ENCODE results near the gene FBXO47.

Gene FBXO47

GRCh38 chr17:38982858-38983746 lies 15.9 kb upstream of the FBXO47 start:
- no peaks in the 10 kb centered on the region for H3K9me3 ChIP-seq (ENCODE audit: control insufficient read depth, insufficient read depth, low read length)
- no peaks in the 10 kb centered on the region for H4K20me1 ChIP-seq (ENCODE audit: control insufficient read depth, insufficient read depth, low read depth, low read length)
- no peak overlapping the region for H3K4me2 ChIP-seq (ENCODE audit: low read length)
- peaks cover 4% of the 10 kb centered on the region for H3F3A ChIP-seq (ENCODE audit: control insufficient read depth, insufficient read depth)
- H3K4me1 ChIP-seq (ENCODE audit: control insufficient read depth, low read length): no peaks in the 10 kb centered on the region
- TF ChIP-seq CTCF (IDR thresholded peaks at IDR 0.05; ENCODE audit: low read depth, low read length, poor library complexity, severe bottlenecking): peak; percentile 85
- no peak for TF ChIP-seq EZH2phosphoT487 (IDR thresholded peaks at IDR 0.05; ENCODE audit: borderline replicate concordance, low read length)
- H3K27me3 ChIP-seq (ENCODE audit: control insufficient read depth, low read length): 0 out of 2 replicates have a peak, but pooled peaks cover 4% of the 10 kb centered on the region
- H3K4me3 ChIP-seq (ENCODE audit: low read length): no peak overlapping the region
- H3K27ac ChIP-seq (ENCODE audit: low read depth, low read length): no peak overlapping the region
- H3K79me2 ChIP-seq (ENCODE audit: control insufficient read depth, low read length): no peaks in the 10 kb centered on the region
- no peaks in the 10 kb centered on the region for H3K36me3 ChIP-seq (ENCODE audit: control insufficient read depth, low read length)
- no peaks in the 10 kb centered on the region for H3K9me2 ChIP-seq (replicated peaks; ENCODE audit: control insufficient read depth, low read length)

- H3K9me3 ChIP-seq (ENCODE audit: control insufficient read depth, insufficient read depth, low read length): no peaks in the 10 kb centered on the region
- H3K4me3 ChIP-seq (ENCODE audit: low read length): no peak overlapping the region
- no peaks in the 10 kb centered on the region for H3K4me1 ChIP-seq (ENCODE audit: control insufficient read depth, low read length)
- no peaks in the 10 kb centered on the region for H4K20me1 ChIP-seq (ENCODE audit: control insufficient read depth, insufficient read depth, low read depth, low read length)
- no peak overlapping the region for H3K27ac ChIP-seq (ENCODE audit: low read depth, low read length)
- TF ChIP-seq EZH2phosphoT487 (IDR thresholded peaks at IDR 0.05; ENCODE audit: borderline replicate concordance, low read length) (no peak), CTCF (IDR thresholded peaks at IDR 0.05; ENCODE audit: low read depth, low read length, poor library complexity, severe bottlenecking) (no peak)
- 0 out of 2 replicates have a peak, but pooled peaks cover 4% of the 10 kb centered on the region for H3K27me3 ChIP-seq (ENCODE audit: control insufficient read depth, low read length)
- H3K79me2 ChIP-seq (ENCODE audit: control insufficient read depth, low read length): no peaks in the 10 kb centered on the region
- no peaks in the 10 kb centered on the region for H3K9me2 ChIP-seq (replicated peaks; ENCODE audit: control insufficient read depth, low read length)
- H3K4me2 ChIP-seq (ENCODE audit: low read length): no peak overlapping the region
- no peaks in the 10 kb centered on the region for H3K36me3 ChIP-seq (ENCODE audit: control insufficient read depth, low read length)
- peaks cover 4% of the 10 kb centered on the region for H3F3A ChIP-seq (ENCODE audit: control insufficient read depth, insufficient read depth)
Measured at GRCh38 chr17:38981636-38982035, 14.4 kb upstream of the FBXO47 start.

- H3K4me1 ChIP-seq (ENCODE audit: control insufficient read depth, low read length): no peaks in the 10 kb centered on the region
- no peaks in the 10 kb centered on the region for H4K20me1 ChIP-seq (ENCODE audit: control insufficient read depth, insufficient read depth, low read depth, low read length)
- H3F3A ChIP-seq (ENCODE audit: control insufficient read depth, insufficient read depth): peaks cover 4% of the 10 kb centered on the region
- H3K4me2 ChIP-seq (ENCODE audit: low read length): no peak overlapping the region
- H3K27me3 ChIP-seq (ENCODE audit: control insufficient read depth, low read length): 0 out of 2 replicates have a peak, but pooled peaks cover 4% of the 10 kb centered on the region
- H3K27ac ChIP-seq (ENCODE audit: low read depth, low read length): no peak overlapping the region
- H3K9me2 ChIP-seq (replicated peaks; ENCODE audit: control insufficient read depth, low read length): no peaks in the 10 kb centered on the region
- no peaks in the 10 kb centered on the region for H3K36me3 ChIP-seq (ENCODE audit: control insufficient read depth, low read length)
- no peak for TF ChIP-seq EZH2phosphoT487 (IDR thresholded peaks at IDR 0.05; ENCODE audit: borderline replicate concordance, low read length)
- no peaks in the 10 kb centered on the region for H3K9me3 ChIP-seq (ENCODE audit: control insufficient read depth, insufficient read depth, low read length)
- no peak overlapping the region for H3K4me3 ChIP-seq (ENCODE audit: low read length)
- H3K79me2 ChIP-seq (ENCODE audit: control insufficient read depth, low read length): no peaks in the 10 kb centered on the region
Measured at GRCh38 chr17:38980490-38981217, 13.5 kb upstream of the FBXO47 start.
